Activated CD4-positive, alpha-beta memory T cell treated with anti-CD3 and anti-CD28 coated beads for 36 hours (primary cell): ENCODE results near the gene GJD3. TPM values are rescaled to one million over a fixed set of nuclear protein-coding genes. Genes with fewer than 3 reads are reported as not detected.
A peak's percentile ranks its signal among the peaks of the same experiment; 100 is the strongest.

Source experiments
- CTCF ChIA-PET: fragments of 350-600 bp; sonication (Branson Sonifier 250); formaldehyde crosslinking; loops from one replicate; lab custom pipeline; 2021; ENCODE audit warnings: antibody characterized with exemption, inconsistent platforms; lab: Charles Lee
- POLR2A ChIA-PET: fragments of 350-600 bp; sonication (Branson Sonifier 250); formaldehyde crosslinking; loops from one replicate; lab custom pipeline; 2021; ENCODE audit warnings: antibody characterized with exemption; lab: Charles Lee
- DNase-seq: peaks from one replicate; pipeline ENCODE4 v3.0.0-alpha.2; 2020
- H3K27ac Mint-ChIP-seq: one replicate; pipeline ENCODE4 v1.8.0; 2021; ENCODE audit warnings: mixed read lengths
- H3K27me3 Mint-ChIP-seq: one replicate; pipeline ENCODE4 v1.8.0; 2021; ENCODE audit warnings: mixed read lengths
- H3K36me3 Mint-ChIP-seq: one replicate; pipeline ENCODE4 v1.8.0; 2021; ENCODE audit warnings: mixed read lengths
- H3K4me1 Mint-ChIP-seq: one replicate; pipeline ENCODE4 v1.8.0; 2021; ENCODE audit warnings: low read depth, mixed read lengths
- H3K4me3 Mint-ChIP-seq: one replicate; pipeline ENCODE4 v1.8.0; 2021; ENCODE audit warnings: mild to moderate bottlenecking, mixed read lengths
- H3K9me3 Mint-ChIP-seq: one replicate; pipeline ENCODE4 v1.8.0; 2021; ENCODE audit warnings: mixed read lengths
- intact Hi-C: fragments of 100-400 bp; cut with micrococcal nuclease; formaldehyde crosslinking; loops from one replicate; pipeline ENCODE4 v1.15.1; 2023
- total RNA-seq, 2 experiments: library from RNA; stranded (reverse); gene quantifications; one replicate each; pipeline ENCODE4 v1.2.3, GENCODE V29; 2021

The GJD3 gene
- total RNA-seq, 2 experiments from 2014 or later, result 0.27 TPM; not detected in 1

DNA sequence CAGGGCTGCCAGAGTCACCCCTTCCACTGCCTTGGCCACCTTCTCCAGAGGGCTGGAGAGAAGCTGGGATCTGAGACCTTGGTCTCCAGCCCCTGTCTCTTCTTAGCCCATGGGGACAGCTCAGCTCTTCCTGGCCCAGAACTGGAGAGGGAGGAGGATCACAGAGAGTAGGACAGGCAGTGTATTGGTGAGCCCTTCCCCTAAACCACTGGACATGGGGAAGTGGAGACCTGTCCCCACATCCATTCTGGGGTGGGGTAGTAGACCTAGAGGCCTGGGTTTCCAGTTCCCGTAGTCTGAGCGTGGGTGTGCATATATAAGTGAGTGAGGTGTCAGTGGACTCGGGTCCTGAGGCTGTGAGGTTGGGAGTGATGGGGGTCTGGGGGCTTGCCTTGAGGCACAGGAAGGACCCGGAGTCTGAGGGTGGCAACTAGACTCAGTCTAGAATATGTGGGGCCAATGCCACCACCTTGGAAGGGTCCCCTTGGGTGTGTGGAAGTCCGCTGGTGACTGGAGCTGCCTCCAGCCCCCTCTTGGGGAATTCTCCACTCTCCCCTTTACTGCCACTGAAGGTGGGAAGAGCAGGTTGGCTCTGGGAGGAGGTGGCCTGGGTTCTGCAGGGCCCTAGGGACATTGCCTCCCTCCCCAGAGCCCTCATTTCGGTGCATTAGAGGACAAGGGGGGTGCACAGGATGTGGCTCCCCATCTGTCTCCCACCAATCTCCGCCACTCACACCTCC lies 19.9 kb downstream of the GJD3 start:
- POLR2A ChIA-PET, result interaction anchor here (1.0 kb wide), 1 partner anchor 126 kb away, joined by 3 read pairs; the partner anchor contains the start of gene WIPF2
- Mint-ChIP-seq H3K4me1 (peaks cover 64% of the 10 kb centered on the region), H3K36me3 (peaks cover 14% of the 10 kb centered on the region), H3K4me3 (peak overlapping the region; percentile 56), H3K27ac (peak overlapping the region; percentile 74), H3K27me3 (no peaks in the 10 kb centered on the region), H3K9me3 (no peaks in the 10 kb centered on the region)
- CTCF ChIA-PET, result interaction anchor here (0.9 to 4.0 kb wide), 8 partner anchors 8 to 153 kb away, joined by 3 to 36 read pairs (median 5); no protein-coding TSS in a partner anchor
- intact Hi-C loops, result no loop called here
- DNase-seq, result peak; percentile 46

DNA sequence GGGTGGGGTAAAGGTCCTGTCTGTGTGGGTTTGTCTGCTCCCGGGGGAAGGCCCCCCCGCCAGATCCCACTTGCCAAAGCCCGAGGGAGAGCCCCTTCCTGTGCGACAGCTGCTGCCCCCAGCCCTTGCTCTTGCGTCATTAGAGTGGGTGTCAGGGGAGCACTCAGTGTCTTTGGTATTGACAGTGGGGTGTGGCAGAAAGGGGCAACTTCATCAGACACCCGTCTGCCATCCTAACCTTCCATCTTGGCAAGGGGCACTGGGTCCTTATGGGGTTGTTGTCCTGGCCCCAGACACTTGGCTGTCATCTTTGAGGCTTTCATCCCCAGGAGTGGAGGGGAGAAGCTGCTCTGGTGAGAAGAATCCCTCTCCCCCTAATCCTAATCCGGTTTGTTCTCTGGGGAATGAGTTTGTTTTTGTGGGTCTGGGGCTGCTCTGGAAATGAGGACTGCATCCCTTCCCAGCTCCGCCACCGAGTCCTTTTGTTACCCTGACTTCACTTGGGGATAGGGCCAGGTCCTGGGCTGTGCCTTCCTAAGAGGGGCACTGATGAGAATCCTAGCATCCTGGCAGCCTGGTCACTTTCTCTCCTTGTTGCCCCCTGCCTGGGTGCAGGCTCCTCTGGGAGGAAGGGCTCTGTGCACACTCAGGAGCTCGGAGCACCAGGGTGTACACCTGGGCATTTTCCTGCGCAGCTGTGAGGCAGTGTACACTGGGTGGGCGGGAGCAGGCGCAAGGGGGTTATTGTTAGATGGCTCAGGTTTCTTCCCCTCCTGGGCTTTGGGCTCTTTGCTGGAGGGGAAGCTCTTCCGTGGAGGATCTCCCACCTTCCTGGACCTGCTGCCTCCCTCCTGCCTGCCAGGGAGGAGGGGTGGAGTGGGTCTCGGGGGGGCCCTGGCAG lies 21.1 kb downstream of the GJD3 start:
- intact Hi-C loops, result no loop called here
- no peaks in the 10 kb centered on the region for H3K9me3 Mint-ChIP-seq
- no peaks in the 10 kb centered on the region for H3K27me3 Mint-ChIP-seq
- ChIA-PET POLR2A (no interaction called here), CTCF (interaction anchor here (1.0 to 4.0 kb wide), 3 partner anchors 11 to 152 kb away, joined by 3 to 36 read pairs (median 16); no protein-coding TSS in a partner anchor)
- DNase-seq, result no peak
- no peak overlapping the region for H3K27ac Mint-ChIP-seq
- peaks cover 9% of the 10 kb centered on the region for H3K36me3 Mint-ChIP-seq
- H3K4me1 Mint-ChIP-seq, result peaks cover 70% of the 10 kb centered on the region
- H3K4me3 Mint-ChIP-seq, result peak overlapping the region; percentile 57

DNA sequence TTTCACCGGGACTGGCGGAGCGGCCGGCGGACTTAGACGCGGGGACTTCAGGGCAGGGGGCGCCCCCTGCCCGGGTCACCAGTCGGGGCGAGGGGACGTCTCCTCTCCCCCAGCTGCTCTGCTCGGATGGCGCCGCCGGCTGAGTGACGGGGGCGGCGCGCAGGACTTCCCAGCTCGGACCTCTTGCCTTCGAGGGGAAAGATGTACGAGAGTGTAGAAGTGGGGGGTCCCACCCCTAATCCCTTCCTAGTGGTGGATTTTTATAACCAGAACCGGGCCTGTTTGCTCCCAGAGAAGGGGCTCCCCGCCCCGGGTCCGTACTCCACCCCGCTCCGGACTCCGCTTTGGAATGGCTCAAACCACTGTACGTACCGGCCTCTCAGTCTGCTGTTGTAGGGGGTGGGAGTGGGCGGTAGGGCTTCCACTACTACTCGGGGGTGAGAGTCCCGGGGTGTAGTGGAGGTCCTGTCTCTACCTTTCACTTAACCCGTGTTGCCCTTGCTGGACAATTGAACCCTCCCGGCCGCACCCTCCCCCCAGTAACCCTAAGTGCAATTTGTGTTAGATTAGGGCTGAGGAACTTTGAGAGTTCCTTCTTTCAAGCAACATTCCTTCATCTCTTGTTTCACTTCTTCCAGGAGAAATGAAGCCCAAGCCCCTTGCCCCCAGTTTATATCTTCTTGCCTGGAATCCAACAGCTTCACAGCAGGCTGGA lies 21.9 kb downstream of the GJD3 start:
- H3K27ac Mint-ChIP-seq, result no peak overlapping the region
- peaks cover 75% of the 10 kb centered on the region for H3K4me1 Mint-ChIP-seq
- POLR2A ChIA-PET, result interaction anchor here (0.7 to 1.4 kb wide), 2 partner anchors 16 to 43 kb away, joined by 3 to 4 read pairs; no protein-coding TSS in a partner anchor
- H3K4me3 Mint-ChIP-seq, result peak overlapping the region; percentile 57
- peaks cover 9% of the 10 kb centered on the region for H3K36me3 Mint-ChIP-seq
- intact Hi-C loops, result no loop called here
- DNase-seq, result no peak
- H3K9me3 Mint-ChIP-seq, result no peaks in the 10 kb centered on the region
- CTCF ChIA-PET, result interaction anchor here (0.8 to 4.0 kb wide), 3 partner anchors 12 to 40 kb away, joined by 3 to 36 read pairs (median 10); no protein-coding TSS in a partner anchor
- H3K27me3 Mint-ChIP-seq, result no peaks in the 10 kb centered on the region

DNA sequence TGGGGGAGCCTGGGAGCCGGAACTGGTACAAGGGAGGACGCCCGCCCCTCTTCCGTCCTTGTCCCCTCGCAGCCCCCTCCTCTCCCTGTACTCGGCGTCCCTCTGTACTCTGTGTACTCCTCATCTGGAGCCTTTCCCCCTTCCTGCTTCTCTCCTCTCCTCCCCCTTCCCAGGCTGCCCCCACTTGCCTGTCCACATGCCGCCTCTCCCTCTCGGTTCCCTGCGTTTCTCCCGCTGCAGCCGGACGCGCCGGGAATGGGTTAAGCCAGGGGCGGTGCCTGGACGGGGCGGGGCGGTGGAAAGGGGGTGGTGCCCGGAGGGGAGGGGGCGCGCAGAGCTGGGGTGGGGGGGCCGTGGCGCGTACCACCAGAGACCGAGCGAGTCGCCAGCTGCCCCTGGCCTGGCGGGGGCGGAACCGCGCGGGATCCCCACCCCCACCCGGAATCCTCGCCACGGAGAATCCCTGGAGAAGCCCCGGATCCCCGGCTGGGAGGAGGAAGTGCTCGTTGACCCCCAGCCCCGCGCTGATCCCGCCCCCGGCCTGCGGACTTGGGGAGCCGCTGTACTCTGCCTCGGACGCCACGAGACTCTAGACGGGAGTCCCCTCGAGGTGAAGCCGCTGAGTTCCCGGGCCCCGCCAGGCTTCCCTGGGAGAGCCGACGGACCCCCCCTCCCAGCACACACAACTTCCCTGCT lies 22.6 kb downstream of the GJD3 start:
- ChIA-PET CTCF (interaction anchor here (0.8 to 2.3 kb wide), 6 partner anchors 9 to 39 kb away, joined by 3 to 10 read pairs (median 4); no protein-coding TSS in a partner anchor), POLR2A (interaction anchor here (0.6 to 1.6 kb wide), 6 partner anchors 11 to 43 kb away, joined by 3 to 9 read pairs (median 3); no protein-coding TSS in a partner anchor)
- peaks cover 9% of the 10 kb centered on the region for H3K36me3 Mint-ChIP-seq
- H3K4me1 Mint-ChIP-seq, result peaks cover 80% of the 10 kb centered on the region
- peak overlapping the region; percentile 66 for H3K4me3 Mint-ChIP-seq
- no peak overlapping the region for H3K27ac Mint-ChIP-seq
- no peaks in the 10 kb centered on the region for H3K9me3 Mint-ChIP-seq
- peak; percentile 27 for DNase-seq
- no peaks in the 10 kb centered on the region for H3K27me3 Mint-ChIP-seq
- intact Hi-C loops, result loop anchor here (1.0 kb wide), 2 partner anchors 19 to 25 kb away; no protein-coding TSS in a partner anchor

DNA sequence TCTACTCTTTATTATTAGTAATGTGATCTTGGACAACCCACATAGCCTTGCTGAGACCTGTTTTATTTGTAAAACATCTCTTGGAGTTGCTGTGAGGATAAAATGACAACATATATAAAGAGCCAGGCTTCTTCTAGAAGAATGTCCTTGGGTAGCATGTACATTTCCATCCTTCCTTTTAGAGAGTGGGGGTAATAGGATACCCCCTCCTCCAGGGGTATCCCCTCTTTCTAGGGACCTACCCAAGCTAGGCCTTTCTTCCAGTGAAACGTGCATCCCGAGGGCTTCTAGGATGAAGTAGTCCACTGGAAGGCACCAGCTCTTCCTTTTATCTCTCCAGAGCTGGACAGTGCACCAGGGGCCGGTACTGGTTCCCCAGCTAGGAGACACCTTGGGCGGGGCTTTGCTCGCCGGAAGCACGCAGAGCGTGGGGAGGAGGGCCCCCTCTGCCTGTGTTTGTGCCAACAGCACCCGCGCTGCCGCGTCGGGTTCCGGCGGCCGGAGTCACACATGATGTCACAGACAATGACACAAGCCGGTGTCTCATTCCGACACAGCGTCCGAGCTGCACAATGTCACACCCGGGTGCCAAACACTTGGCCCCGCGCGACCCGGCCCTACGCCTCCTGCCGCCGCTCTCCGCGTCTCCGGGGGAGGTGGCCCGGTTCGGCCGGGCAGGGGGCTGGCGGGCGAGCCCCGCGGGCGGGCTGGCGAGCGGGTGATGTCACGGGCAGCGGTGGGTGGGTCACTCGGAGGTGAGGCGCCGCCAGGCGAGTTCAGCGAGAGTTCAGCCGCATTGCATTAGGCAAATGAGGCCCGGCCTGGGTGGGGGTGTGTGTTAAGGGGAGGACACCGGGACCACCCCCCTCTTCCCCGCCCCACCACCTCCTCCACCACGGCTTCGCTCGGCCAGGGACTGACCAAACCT lies 23.4 kb downstream of the GJD3 start:
- ChIA-PET POLR2A (interaction anchor here (0.6 to 1.6 kb wide), 9 partner anchors 11 to 52 kb away, joined by 3 to 9 read pairs (median 3); no protein-coding TSS in a partner anchor), CTCF (interaction anchor here (0.6 to 2.3 kb wide), 14 partner anchors 10 to 187 kb away, joined by 3 to 10 read pairs (median 4); partner anchors contain the start of gene WIPF2)
- peak; percentile 94 for DNase-seq
- H3K27me3 Mint-ChIP-seq, result no peaks in the 10 kb centered on the region
- peaks cover 9% of the 10 kb centered on the region for H3K36me3 Mint-ChIP-seq
- peak overlapping the region; percentile 81 for H3K27ac Mint-ChIP-seq
- H3K4me3 Mint-ChIP-seq, result peak overlapping the region; percentile 66
- H3K4me1 Mint-ChIP-seq, result peaks cover 75% of the 10 kb centered on the region
- intact Hi-C loops, result loop anchor here (1.0 kb wide), 2 partner anchors 18 to 24 kb away; no protein-coding TSS in a partner anchor
- H3K9me3 Mint-ChIP-seq, result no peaks in the 10 kb centered on the region

DNA sequence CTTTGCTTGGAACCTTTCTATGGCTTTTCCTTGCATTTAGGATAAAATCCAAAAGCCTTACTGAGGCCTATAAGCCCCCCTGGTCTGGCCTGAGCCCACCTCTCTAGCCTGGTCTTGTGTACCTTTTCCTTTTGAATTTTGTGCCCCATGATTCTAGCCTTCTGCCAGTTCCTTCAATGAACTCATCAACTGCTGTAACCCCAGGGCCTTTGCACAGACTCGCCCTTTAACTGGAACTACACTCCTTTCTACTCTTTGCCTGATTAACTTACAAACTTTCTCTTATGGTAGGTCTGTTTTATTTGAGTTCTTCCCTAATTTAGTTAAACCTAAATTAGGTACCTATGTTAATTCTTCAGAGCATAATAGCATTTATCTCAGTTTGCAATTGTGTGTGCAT lies 24.2 kb downstream of the GJD3 start:
- no peak overlapping the region for H3K4me3 Mint-ChIP-seq
- no peak for DNase-seq
- no peaks in the 10 kb centered on the region for H3K9me3 Mint-ChIP-seq
- H3K4me1 Mint-ChIP-seq, result peaks cover 66% of the 10 kb centered on the region
- ChIA-PET POLR2A (interaction anchor here (1.0 to 1.6 kb wide), 4 partner anchors 13 to 33 kb away, joined by 3 to 9 read pairs (median 5); no protein-coding TSS in a partner anchor), CTCF (interaction anchor here (1.0 to 2.3 kb wide), 8 partner anchors 15 to 122 kb away, joined by 3 to 10 read pairs (median 5); partner anchors contain the start of gene WIPF2)
- intact Hi-C loops, result no loop called here
- H3K27me3 Mint-ChIP-seq, result no peaks in the 10 kb centered on the region
- H3K27ac Mint-ChIP-seq, result peak overlapping the region; percentile 43
- peaks cover 9% of the 10 kb centered on the region for H3K36me3 Mint-ChIP-seq

DNA sequence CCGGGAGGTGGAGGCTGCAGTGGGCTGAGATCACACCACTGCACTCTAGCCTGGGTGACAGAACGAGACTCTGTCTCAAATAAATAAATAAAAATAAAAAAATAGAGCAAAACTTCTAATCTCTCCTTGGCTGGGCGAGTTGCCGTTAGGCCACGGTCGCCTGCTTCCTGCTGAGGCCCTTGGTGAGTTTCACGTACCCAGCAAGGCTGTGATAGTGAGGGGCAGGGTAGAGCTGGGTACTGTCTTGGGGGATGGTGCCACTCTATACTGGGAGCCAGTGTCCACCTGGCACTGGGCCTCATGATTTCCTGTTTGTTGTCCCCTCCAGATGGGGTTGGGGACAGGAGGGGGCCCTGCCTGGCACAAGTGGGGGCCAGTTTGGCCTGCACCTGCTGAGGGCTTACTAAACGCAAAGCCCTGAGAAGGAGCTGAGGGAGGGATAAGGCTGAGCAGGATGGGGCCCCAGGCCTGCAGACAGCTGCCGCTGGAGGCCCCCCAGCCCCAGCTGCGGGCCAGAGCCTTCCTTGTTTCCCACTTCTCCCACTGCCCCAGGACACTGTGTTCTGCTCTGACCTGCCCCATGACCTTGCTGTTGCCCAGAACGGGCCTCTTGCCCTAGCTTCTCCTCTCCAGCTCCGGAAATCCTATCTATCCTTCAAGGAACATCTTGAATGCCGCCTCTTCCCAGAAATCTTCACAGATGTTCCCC lies 25.4 kb downstream of the GJD3 start:
- Mint-ChIP-seq H3K4me3 (no peak overlapping the region), H3K27me3 (no peaks in the 10 kb centered on the region), H3K27ac (peak overlapping the region; percentile 47), H3K4me1 (peaks cover 66% of the 10 kb centered on the region), H3K9me3 (no peaks in the 10 kb centered on the region), H3K36me3 (peaks cover 9% of the 10 kb centered on the region)
- DNase-seq, result no peak
- intact Hi-C loops, result no loop called here
- ChIA-PET POLR2A (no interaction called here), CTCF (interaction anchor here (0.6 to 1.2 kb wide), 2 partner anchors 16 to 263 kb away, joined by 3 to 4 read pairs; no protein-coding TSS in a partner anchor)

DNA sequence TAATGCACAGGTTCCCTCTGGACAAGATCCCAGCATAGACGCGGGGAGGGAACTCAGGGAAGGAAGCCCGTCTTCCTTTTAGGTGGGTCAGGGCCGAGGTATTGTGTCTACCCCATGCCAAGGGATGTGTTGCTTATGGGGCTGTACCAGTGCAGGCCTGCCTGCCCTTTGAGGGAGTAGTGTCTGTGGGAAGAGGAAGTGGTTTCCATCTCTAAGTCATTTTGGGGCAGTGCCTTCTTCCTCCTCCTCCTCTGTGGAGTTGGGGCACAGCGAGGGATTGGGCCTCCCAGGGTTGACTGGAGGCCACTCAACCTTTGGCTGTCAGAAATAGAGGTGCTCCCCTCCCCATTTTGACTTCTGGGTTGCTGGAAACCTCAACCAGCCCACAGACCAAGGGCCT lies 26.5 kb downstream of the GJD3 start:
- CTCF ChIA-PET, result interaction anchor here (1.2 kb wide), 1 partner anchor 17 kb away, joined by 4 read pairs; no protein-coding TSS in a partner anchor
- H3K4me1 Mint-ChIP-seq, result peaks cover 66% of the 10 kb centered on the region
- H3K27ac Mint-ChIP-seq, result peak overlapping the region; percentile 81
- intact Hi-C loops, result no loop called here
- peak; percentile 39 for DNase-seq
- H3K4me3 Mint-ChIP-seq, result no peak overlapping the region
- POLR2A ChIA-PET, result no interaction called here
- H3K36me3 Mint-ChIP-seq, result peaks cover 6% of the 10 kb centered on the region
- H3K9me3 Mint-ChIP-seq, result no peaks in the 10 kb centered on the region
- no peaks in the 10 kb centered on the region for H3K27me3 Mint-ChIP-seq

DNA sequence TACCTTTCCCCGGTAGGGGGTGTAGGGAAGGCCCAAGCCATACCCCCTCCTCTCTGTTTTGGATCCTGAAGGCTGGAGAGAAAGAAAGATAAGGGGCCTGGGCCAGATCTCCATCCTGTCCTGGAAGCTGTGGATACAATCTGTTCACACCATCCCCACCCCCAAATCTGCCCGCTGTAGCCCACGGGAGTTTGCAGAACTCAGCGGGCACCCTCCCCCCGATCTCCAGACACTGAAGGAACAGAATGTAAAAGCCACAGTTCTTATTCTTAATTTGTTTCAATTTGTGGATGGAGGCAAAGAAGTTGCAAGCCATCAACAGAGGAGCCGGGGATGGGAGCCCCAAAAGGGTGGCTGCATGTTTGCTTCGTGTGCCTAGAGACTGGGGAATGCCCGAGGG lies 27.2 kb downstream of the GJD3 start:
- Mint-ChIP-seq H3K9me3 (no peaks in the 10 kb centered on the region), H3K4me1 (peaks cover 65% of the 10 kb centered on the region), H3K27ac (peak overlapping the region; percentile 81), H3K27me3 (no peaks in the 10 kb centered on the region), H3K36me3 (peaks cover 6% of the 10 kb centered on the region), H3K4me3 (no peak overlapping the region)
- intact Hi-C loops, result no loop called here
- no peak for DNase-seq
- ChIA-PET POLR2A (interaction anchor here (1.0 kb wide), 1 partner anchor 11 kb away, joined by 3 read pairs; no protein-coding TSS in a partner anchor), CTCF (interaction anchor here (0.8 to 1.0 kb wide), 2 partner anchors 8 to 16 kb away, joined by 3 read pairs; no protein-coding TSS in a partner anchor)
